ENCODE data around the gene TMEM134. TPM values are rescaled to one million over a fixed set of nuclear protein-coding genes. Genes with fewer than 3 reads are reported as not detected.

TMEM134 gene
- total and polyA plus RNA-seq, 10 of the 15 experiments (the other 5 are each of a cell fraction or from before 2014, with no cell fraction given), result 1.6 to 93.8 (median 27.8) TPM

DNA sequence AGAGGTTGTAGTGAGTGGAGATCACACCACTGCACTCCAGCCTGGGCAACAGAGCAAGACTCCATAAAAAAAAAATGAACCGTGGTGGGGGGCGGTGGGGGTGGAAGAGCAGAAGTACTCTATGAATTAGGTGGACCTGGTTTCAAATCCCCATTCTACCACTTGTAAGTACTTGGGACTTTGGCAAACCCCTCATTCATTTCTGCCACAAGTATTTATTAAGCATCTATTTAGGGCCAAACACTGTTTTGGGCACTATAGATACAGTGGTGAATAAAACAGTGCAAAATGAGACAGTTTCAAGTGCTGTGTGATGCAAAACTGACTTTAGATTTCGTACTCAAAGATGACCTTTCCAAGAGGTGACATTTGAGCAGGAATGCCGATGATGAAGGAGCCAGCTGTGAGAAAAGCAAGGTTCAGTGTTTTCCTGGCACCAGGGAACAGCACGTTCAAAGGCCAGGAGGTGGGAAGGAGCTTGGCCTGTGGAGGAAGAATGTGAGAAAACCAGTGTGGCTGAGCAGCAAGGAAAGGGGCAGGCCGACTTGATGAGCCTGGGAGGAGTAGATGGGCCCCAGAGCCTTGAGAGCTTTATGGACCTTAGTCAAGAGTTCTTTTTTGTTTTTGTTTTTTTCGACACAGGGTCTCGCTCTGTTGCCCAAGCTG, 1.4 kb upstream of the TMEM134 start (continued):
- TF ChIP-seq E2F4 (IDR thresholded peaks at IDR 0.05; ENCODE audit: low read depth, low read length) (no peak), GATAD2B (conservative IDR thresholded peaks at IDR 0.05; ENCODE audit: low read depth) (no peak), BHLHE40 (IDR thresholded peaks at IDR 0.05; ENCODE audit: borderline replicate concordance in 1 of 2, low read depth in 2 of 2, low read length in 1 of 2) (no peak), DPF2 (IDR thresholded peaks at IDR 0.05) (no peak), SPI1 (IDR thresholded peaks at IDR 0.05; ENCODE audit: borderline replicate concordance, insufficient read depth, low read depth, low read length) (peak; percentile 44; the same call in 1 of the 2 replicates), NR2F1 (conservative IDR thresholded peaks at IDR 0.05) (no peak), MTA3 (IDR thresholded peaks at IDR 0.05; ENCODE audit: borderline replicate concordance, low read length) (no peak), CREB1 (IDR thresholded peaks at IDR 0.05; ENCODE audit: low read depth) (no peak), ZNF687 (IDR thresholded peaks at IDR 0.05) (no peak), ZBED1 (IDR thresholded peaks at IDR 0.05; ENCODE audit: borderline replicate concordance) (no peak), NR2C1 (IDR thresholded peaks at IDR 0.05) (no peak), TBL1XR1 (IDR thresholded peaks at IDR 0.05; ENCODE audit: low read depth, low read length) (no peak)
- TF ChIP-seq, protein P1, sequence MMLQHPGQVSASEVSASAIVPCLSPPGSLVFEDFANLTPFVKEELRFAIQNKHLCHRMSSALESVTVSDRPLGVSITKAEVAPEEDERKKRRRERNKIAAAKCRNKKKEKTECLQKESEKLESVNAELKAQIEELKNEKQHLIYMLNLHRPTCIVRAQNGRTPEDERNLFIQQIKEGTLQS (IDR thresholded peaks at IDR 0.05; ENCODE audit: borderline replicate concordance, extremely low read depth, low read depth, low read length), result no peak
- TF ChIP-seq, protein P2, sequence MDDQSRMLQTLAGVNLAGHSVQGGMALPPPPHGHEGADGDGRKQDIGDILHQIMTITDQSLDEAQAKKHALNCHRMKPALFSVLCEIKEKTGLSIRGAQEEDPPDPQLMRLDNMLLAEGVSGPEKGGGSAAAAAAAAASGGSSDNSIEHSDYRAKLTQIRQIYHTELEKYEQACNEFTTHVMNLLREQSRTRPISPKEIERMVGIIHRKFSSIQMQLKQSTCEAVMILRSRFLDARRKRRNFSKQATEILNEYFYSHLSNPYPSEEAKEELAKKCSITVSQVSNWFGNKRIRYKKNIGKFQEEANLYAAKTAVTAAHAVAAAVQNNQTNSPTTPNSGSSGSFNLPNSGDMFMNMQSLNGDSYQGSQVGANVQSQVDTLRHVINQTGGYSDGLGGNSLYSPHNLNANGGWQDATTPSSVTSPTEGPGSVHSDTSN (IDR thresholded peaks at IDR 0.05; ENCODE audit: insufficient replicate concordance, low read depth, low read length), result no peak

Data from GM12878 (cell line).